Spinal cord (tissue), 10 donors: ENCODE results near the gene OGFOD2. TPM values are rescaled to one million over a fixed set of nuclear protein-coding genes. Genes with fewer than 3 reads are reported as not detected.

Experiments used
- DNase-seq, 6 donors: peaks; one replicate each; pipeline versions ENCODE4 v3.0.0 to v3.0.0-alpha.2; 2013 to 2015; ENCODE audit warnings: low spot score in 6 of 6, low read depth in 4 of 6
- H3K27ac ChIP-seq: one replicate; pipeline ENCODE4 v1.5.1; 2013; ENCODE audit warnings: low read depth, low read length, control low read depth
- H3K27me3 ChIP-seq: one replicate; pipeline ENCODE4 v1.6.1; 2013; ENCODE audit warnings: low read length; ENCODE audit not compliant: control insufficient read depth, insufficient read depth
- H3K36me3 ChIP-seq: one replicate; pipeline ENCODE4 v1.6.1; 2013; ENCODE audit warnings: low read length; ENCODE audit not compliant: control insufficient read depth, insufficient read depth
- H3K4me1 ChIP-seq: one replicate; pipeline ENCODE4 v1.6.1; 2013; ENCODE audit warnings: low read length; ENCODE audit not compliant: control insufficient read depth, insufficient read depth
- H3K4me3 ChIP-seq: one replicate; pipeline ENCODE4 v1.5.1; 2013; ENCODE audit warnings: low read depth, low read length, control low read depth
- H3K9me3 ChIP-seq: one replicate; pipeline ENCODE4 v1.6.1; 2013; ENCODE audit warnings: low read length; ENCODE audit not compliant: control insufficient read depth, insufficient read depth
- WGBS: methylation state at CpG from one replicate; pipeline ENCODE4 v1.1.5; 2013; ENCODE audit warnings: missing lambda C conversion rate; ENCODE audit not compliant: insufficient coverage; 5-methylcytosine and 5-hydroxymethylcytosine counted together
- polyA plus RNA-seq, 2 donors: library from polyadenylated mRNA; unstranded; fragments of 120-200 nt; gene quantifications; one replicate each; pipeline ENCODE4 v1.2.1, GENCODE V29; 2013; ENCODE audit not compliant: insufficient read length in 2 of 2
- total RNA-seq, 2 donors: library from RNA; depleted of rRNA in 1 of 2; stranded (reverse); fragments of 120-200 nt in 1 of 2; fragments of >200 nt in 1 of 2; gene quantifications; one replicate each; pipeline versions ENCODE4 v1.2.3 to v1.2.4, GENCODE V29; 2013 to 2014
- donor health status: healthy.

Gene OGFOD2
- total and polyA plus RNA-seq, 4 donors: 6.5 to 19.1 (median 10.5) TPM

DNA sequence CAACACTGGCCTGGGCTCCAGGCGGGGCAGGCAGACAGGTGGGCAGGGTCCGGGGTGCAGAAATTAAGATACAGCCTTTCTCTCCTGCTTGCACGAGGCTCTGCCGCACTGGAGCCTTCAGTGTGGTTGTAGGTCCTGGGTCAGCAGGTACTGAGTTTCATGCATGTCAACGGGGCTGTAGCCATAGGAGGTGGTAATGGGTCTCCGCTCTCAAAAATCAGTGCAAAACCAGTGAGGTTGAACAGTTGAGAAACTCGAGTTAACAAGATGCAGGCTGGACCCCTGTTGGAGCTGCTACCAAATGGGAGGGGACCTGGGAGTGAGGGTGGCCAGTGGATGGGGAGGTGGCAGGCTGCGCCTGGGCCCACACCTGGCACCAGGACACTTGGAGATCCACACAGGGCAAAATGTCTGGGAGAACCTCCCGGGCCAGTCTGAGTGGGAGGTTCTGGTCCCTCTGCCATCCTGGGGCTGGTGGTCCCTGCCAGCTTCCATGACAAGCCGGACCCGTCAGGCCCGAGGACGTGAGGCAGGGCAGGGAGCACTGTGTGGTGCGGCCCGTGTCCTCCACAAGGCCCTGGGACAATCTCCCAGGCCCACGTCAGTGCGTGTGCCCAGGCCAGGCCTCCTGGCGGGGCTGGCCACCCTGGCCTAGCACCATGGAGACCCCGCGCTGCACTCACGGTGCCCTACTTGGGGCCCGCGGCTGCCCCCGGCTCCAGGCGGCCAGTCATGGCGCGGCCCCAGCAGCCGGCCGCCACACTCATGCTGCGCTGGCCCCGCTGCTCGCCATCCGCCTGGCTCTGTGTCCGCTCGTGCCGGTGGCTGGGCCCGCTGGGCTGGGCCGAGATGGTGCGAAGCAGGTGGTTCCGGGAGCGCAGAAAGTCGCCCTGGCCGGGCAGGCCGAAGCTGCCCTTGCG, 10.6 kb downstream of the OGFOD2 start:
- Histone ChIP-seq H3K9me3 (no peaks in the 10 kb centered on the region), H3K27me3 (no peaks in the 10 kb centered on the region), H3K36me3 (peaks cover 87% of the 10 kb centered on the region), H3K4me1 (peaks cover 47% of the 10 kb centered on the region), H3K4me3 (no peak overlapping the region), H3K27ac (peak overlapping the region; percentile 70)
- 89% methylated on average over 45 of the region's 45 CpGs for WGBS
- no peak for DNase-seq

DNA sequence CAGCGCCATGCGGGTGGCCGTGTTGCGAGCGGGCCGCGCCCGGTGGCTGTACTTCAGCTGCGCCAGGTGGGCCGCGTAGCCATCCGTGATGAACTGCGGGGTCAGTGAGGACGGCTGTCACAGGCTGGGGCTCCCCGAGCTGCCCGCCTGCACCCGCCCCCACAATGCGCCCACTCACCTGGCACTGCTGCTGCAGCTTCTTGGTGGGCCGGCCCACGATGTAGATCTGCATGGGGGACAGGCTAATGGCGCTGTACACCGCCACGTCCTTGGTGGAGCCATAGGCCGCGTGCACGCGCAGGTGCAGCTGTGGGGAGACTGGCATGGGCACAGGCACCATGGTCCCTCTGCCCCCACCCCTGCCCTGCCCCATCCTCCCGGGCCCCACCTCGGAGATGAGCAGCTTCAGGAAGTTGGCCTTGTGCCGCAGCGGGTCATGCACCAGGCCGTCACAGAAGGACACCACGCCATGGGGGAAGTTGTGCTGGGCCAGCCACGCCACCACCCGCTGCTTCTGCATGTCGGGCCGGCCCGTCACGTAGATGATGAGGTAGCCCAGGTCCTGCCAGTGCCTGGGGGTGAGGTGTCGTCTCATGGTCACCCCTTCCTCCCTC, 11.3 kb downstream of the OGFOD2 start:
- Histone ChIP-seq H3K27me3 (no peaks in the 10 kb centered on the region), H3K27ac (no peak overlapping the region), H3K4me1 (peaks cover 44% of the 10 kb centered on the region), H3K36me3 (peaks cover 95% of the 10 kb centered on the region), H3K4me3 (no peak overlapping the region), H3K9me3 (no peaks in the 10 kb centered on the region)
- 93% methylated on average over 40 of the region's 40 CpGs for WGBS
- no peak for DNase-seq

DNA sequence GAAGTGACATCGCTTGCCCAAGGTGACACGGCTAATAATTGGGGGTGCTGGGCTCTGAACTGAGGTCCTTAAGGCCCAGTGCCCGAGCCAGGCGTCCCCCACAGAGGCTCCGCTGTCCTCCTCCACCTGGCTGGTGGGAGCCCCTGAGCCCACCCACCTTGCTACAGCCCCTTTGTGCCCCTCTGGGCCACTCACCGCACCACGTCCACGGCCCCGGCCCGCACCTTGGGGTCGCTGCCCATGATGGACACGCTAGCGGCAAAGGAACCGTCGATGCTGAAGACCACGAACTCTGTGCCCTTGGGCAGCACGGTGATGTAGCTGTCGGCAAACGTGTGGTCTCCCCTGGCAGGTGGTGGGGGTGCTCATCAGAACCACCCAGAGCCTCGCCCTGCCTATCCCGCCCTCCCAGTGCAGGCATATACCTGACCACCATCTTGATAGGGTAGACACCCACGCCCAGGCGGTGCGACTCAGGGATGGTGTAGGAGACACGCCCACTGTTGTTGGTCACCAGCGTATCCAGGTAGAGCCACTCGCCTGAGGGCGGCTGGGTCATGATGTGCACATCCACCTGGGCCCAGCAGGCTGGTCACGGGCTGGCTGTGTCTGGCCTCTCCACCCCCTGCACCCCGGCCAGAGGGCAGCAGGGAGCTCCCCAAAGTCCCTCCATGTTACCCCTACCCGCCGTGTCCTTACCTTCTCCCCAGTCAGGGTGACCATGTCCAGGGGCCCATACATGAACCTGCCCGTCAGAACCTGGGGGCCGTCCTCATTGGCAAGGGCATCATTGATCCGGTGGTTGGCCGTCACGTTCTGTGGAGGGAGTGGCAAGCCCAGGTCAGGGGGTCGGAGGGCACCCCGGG, 12.3 kb downstream of the OGFOD2 start:
- Histone ChIP-seq H3K4me1 (peaks cover 34% of the 10 kb centered on the region), H3K9me3 (no peaks in the 10 kb centered on the region), H3K27ac (no peak overlapping the region), H3K36me3 (peaks cover 95% of the 10 kb centered on the region), H3K27me3 (no peaks in the 10 kb centered on the region), H3K4me3 (no peak overlapping the region)
- DNase-seq: no peak
- 93% methylated on average over 38 of the region's 39 CpGs for WGBS

DNA sequence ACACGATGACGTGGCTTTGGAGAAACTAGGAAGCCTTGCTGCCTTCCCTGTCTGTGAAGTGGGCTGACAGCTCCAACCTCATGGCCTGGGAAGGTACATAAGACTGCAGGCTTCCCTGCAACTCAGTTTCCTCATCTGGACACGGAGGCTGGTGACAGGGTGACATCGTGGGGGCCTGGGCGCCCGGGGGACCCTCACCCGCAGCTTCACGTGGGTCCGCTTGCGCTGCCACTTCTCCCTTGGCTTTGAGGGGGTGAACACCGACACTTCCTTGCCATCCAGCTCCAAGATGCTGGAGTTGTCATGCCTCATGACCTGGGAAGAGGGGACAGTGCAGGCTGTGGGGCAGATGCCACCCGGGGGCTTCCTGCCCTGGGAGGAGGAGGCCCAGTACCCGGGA, 13.0 kb downstream of the OGFOD2 start:
- no peak overlapping the region for H3K27ac ChIP-seq
- peaks cover 92% of the 10 kb centered on the region for H3K36me3 ChIP-seq
- DNase-seq: no peak
- peaks cover 27% of the 10 kb centered on the region for H3K4me1 ChIP-seq
- H3K4me3 ChIP-seq: no peak overlapping the region
- 93% methylated on average over 12 of the region's 13 CpGs for whole genome bisulfite sequencing
- H3K9me3 ChIP-seq: no peaks in the 10 kb centered on the region
- no peaks in the 10 kb centered on the region for H3K27me3 ChIP-seq

DNA sequence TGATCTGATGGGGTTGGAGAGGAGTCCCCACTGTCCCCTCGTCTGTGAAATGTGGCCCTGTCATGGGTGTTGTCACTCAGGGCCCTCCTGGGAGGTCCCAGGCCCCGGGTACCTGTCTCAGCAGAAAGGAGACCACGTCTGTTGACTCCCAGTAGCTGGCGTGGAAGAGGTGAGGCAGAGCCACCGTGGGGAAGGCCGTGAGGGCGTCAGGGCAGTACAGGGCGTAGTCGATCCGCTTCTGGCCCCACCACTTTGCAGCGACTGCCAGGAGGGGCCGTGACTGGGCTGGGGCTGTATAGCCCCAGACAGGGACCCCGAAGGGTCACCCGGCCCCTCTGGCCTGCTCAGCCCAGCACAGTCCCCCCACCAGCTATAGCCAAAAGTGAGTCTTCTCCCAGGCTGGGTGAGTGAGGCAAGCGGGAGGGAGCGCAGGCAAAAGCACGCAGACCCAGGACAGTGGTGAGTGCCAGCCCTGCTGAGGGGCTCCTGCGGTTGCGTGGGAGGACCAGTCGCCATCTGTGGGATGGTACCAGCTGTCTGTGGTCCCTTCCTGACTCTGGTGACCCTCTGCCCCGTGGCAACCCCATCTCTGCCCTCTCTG, 13.7 kb downstream of the OGFOD2 start:
- no peaks in the 10 kb centered on the region for H3K9me3 ChIP-seq
- no peak for DNase-seq
- peaks cover 89% of the 10 kb centered on the region for H3K36me3 ChIP-seq
- 86% methylated on average over 19 of the region's 21 CpGs for WGBS
- peaks cover 20% of the 10 kb centered on the region for H3K4me1 ChIP-seq
- H3K27ac ChIP-seq: no peak overlapping the region
- H3K4me3 ChIP-seq: no peak overlapping the region
- no peaks in the 10 kb centered on the region for H3K27me3 ChIP-seq

DNA sequence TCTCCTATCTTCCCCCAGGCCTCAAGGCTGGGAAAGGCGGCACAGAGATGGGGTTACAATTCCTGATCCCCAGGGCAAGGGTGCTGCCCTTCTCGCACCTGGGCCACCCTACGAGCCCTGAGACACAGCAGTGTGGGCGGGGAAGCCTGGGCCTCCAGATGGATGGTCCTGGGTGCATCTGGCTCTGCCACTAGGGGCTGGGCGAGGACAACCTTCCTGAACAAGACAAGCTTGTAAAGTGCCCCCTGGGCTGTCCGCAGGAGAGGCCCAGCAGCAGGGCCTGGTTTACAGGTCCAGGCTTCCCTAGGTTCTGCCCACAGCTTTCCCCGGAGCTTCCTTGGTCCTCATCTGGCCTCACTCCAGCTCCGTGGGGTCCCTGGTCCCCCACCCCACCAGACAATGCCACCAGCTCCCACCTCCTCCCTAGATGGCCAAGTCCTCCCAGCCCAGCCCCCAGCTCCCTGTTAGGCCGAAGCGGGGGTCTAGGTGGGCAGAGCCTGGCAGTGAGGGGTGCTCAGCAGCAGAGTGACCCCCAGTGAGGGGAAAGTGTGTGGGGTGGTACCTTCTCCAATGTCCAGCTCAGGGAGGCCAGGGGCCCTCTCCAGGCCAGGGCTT, 14.3 kb downstream of the OGFOD2 start:
- WGBS: 81% methylated on average over 8 of the region's 10 CpGs
- no peak overlapping the region for H3K4me3 ChIP-seq
- no peaks in the 10 kb centered on the region for H3K9me3 ChIP-seq
- peaks cover 14% of the 10 kb centered on the region for H3K4me1 ChIP-seq
- peaks cover 87% of the 10 kb centered on the region for H3K36me3 ChIP-seq
- no peaks in the 10 kb centered on the region for H3K27me3 ChIP-seq
- no peak overlapping the region for H3K27ac ChIP-seq
- DNase-seq: no peak

DNA sequence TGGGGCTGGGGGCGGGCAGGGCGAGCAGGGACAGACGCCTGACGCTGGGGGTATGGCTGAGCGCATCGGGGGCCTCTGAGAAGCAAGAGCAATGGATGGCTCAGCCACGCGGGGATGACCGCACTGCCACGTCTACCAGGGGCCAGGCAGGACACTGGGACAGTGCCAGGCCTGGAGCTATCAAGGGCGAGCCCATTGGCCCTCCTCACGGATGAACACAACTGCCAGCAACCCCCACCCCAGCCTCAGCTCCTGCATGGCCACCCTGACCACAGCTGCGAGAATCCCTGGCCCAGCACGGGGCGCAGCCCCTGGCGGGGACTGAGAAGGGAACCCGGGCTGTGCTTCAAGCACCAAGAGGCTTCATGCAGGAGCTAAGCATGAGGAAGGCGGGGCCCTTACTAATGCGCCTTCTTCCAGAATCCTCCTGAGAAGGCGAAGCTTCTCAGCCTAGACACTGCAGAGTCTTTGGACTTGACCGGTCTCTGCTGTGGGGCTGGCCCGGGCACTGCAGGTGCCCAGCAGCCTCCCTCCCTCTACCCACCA, 14.9 kb downstream of the OGFOD2 start:
- Histone ChIP-seq H3K4me3 (no peak overlapping the region), H3K27me3 (no peaks in the 10 kb centered on the region), H3K36me3 (peaks cover 87% of the 10 kb centered on the region), H3K27ac (no peak overlapping the region), H3K9me3 (no peaks in the 10 kb centered on the region), H3K4me1 (peaks cover 8% of the 10 kb centered on the region)
- WGBS: 92% methylated on average over 22 of the region's 22 CpGs
- DNase-seq: no peak

DNA sequence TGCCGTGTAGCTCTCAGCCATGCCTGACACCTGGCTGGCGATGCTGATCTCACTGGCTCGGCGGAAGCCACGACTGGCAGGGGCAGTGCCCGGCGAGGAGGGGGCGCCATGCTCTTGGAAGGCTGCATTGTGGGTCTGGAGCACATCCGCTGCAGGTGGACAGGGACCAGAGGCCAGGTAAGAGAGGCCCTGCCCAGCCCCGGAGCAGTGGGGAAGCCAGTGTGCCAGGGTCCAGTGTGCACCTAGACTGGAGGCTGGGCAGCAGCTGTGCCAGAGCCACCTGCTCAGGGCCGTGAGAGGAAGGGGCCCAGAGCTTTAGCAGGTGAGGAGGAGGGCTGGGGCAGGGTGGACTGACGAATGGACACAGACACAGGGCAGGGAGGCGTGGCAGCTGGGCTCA, 15.5 kb downstream of the OGFOD2 start:
- Histone ChIP-seq H3K4me1 (peaks cover 2% of the 10 kb centered on the region), H3K4me3 (no peak overlapping the region), H3K9me3 (no peaks in the 10 kb centered on the region), H3K27ac (no peak overlapping the region), H3K36me3 (peaks cover 87% of the 10 kb centered on the region), H3K27me3 (no peaks in the 10 kb centered on the region)
- no peak for DNase-seq
- WGBS: 84% methylated on average over 12 of the region's 13 CpGs
